ENCODE results near the gene SLC43A1.

Gene SLC43A1

DNA sequence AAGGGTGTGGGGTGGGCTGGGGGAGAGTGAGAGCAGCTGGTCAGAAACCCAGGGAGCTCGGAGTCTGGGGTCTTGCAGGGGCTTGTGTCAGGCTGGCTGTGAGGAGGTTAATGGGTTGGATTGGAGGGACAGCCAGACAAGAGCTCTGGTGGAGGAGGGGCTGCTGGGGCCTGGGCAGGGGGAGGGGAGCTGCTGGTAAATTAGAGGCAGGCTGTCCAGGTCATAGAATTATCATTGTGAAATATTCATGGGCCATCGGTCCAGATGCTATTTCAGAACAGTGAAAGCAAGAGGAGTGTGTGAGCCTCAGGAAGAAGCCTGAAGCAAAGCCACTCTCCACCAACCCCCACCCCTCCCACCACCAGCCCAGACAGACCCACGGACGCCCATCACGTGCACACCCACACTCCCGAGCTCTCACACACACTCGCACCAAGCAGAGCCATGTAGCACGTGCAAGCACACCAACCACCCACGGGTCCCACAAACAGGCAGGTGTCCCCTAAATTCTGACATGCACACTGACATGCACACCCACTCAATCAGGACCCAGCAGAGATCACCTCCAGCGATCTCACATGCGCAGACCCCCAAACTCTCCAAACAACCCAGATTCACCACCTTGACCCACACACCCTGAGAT, 36.4 kb downstream of the SLC43A1 start:
- no peak for DNase-seq

DNA sequence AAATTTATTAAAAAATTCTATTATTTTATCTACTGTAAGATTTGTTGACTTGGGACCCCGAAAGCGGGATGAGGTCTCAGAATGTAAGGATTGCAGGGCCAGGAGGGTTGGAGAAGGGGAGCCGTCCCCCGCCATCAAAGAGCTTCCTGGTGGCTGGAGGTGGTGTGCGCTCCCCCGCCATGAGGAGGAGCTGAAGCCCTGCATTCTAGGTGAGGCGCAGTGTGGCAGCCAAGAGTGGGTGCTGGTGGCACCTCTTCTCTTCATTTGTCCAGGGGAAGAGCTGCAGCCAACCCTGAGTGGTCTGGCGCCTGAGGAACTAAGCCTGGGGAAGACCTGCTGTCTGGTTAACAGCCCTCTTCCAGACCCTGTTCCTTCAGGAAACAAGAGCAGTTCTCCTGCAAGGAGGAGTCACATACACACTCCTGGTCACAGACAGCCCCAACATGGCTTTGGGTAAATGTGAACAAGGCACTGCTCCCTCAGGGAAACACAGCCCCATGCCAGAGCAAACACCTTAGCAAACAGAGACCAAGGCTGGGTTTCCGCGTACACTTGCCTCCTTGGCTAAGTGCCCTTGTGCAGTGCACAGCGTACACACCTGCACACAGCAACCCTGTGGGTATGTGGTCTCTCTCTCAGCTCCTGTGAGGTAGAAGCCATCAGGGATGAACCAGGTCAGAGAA, 37.9 kb downstream of the SLC43A1 start:
- peak; percentile 80 for DNase-seq

- no peak for DNase-seq
These were observed 38.6 kb downstream of the SLC43A1 start for GRCh38 chr11:57476757-57477506.

DNA sequence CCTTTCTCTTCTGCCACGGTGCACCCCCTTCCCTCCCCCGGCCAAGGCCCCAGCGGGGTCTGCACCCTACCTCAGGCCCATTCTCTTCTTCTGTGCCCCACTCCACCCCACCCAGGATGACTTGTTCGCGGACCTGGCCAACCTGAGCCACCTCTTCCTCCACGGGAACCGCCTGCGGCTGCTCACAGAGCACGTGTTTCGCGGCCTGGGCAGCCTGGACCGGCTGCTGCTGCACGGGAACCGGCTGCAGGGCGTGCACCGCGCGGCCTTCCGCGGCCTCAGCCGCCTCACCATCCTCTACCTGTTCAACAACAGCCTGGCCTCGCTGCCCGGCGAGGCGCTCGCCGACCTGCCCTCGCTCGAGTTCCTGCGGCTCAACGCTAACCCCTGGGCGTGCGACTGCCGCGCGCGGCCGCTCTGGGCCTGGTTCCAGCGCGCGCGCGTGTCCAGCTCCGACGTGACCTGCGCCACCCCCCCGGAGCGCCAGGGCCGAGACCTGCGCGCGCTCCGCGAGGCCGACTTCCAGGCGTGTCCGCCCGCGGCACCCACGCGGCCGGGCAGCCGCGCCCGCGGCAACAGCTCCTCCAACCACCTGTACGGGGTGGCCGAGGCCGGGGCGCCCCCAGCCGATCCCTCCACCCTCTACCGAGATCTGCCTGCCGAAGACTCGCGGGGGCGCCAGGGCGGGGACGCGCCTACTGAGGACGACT, 39.3 kb downstream of the SLC43A1 start:
- peak; percentile 29 for DNase-seq

DNA sequence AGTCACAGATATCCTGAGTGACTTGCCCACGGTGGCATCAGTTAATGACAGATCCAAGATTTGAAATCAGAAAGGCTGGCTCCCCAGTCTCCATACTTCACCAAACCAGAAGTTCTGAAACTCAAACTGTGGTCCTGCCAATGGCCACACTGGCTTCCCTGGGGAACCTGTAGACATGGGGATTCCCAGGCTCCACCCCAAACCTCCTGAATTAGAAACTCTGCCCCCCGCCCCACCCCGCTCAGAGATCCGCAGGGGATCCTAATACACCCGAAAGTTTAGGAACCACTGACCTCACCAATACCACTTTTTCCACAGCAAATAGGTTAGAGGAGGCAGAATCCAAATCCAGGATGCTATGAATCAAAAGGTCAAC, 39.8 kb downstream of the SLC43A1 start:
- no peak for DNase-seq

GRCh38 chr11:57475191-57475590, 40.3 kb downstream of the SLC43A1 start:
- DNase-seq: no peak

DNA sequence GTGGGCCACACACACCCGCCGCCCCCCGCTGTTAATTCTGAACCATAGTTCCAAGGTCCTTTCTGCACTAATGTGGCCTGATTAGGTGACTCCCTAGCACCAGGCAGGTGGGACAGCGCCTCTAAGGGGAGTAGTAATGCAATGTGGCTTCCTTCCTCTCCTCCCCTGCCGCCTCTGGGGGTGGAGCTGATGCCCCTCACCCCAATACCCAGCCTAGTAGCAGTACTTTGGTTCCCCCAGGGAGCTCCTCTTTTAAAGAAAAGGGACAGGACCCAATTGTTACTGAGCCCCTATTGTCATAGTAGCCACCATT, 40.7 kb downstream of the SLC43A1 start:
- no peak for DNase-seq

GRCh38 chr11:57474017-57474802, 41.3 kb downstream of the SLC43A1 start:
- no peak for DNase-seq

DNA sequence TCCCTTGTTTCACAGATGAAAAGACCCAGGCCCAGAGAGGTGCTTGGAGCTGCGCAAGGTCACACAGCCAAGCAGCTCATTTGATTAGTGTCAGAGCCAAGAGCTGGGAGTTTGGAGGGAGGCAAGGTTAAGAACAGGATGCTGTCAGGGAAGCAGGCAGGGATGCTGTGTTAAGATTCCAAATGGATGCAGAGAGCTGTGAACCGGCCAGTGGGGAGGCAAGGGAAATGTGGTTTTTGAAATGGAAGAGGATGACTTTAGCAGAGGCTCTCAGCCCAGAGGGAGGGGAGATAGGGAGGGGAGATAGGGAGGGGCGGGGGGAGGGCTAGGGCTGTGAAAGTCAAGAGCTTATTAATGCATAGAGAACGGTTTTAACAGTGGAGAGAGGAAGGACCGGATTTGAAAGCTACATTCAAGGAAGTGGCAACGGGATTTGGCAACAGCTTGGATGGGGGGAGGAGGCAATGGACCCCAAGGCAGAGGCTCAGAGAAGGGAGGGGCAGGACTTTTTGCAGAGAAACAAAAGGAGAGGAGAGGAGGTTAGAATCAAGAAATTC, 42.1 kb downstream of the SLC43A1 start:
- DNase-seq: no peak

- peak; percentile 56 for DNase-seq
These were observed 44.0 kb downstream of the SLC43A1 start for GRCh38 chr11:57471496-57471895.

DNA sequence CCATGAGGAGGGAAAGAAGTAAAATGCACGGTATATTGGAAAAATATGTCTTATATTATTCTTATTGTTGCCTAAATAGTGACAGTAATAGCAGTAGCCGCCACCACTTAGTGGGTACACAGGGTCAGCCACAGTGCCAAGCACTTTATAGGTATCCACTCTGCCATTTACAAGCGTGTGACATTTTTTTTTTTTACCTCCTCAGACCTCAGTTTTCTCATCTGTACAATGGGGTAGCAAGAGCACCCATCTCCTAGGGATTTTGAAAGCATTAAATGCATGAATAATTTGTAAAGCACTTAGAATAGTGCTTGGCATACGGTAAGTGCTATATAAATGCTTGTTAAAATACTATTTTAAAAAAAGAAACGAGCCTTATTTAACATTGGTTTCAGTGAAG, 46.2 kb downstream of the SLC43A1 start:
- DNase-seq: no peak

DNA sequence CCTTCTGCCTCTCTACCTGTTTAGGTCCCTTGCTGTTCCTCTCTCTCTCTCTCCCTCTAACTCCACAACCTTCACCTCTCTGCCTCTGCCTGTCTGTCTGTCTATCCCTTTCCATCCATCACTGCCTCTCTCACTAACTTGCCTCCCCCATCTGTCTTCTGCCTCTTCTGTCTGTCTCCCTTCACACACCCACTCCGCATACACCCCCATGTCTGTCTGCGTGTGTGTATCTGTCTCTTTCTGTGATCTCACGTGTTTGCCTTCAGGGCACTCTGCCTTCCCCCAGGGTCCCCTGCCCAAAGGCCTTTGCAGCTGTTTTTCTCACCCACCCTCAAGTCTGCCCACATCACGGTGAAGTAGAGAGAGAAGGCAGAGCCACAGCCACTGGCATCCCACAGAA, 47.2 kb downstream of the SLC43A1 start:
- DNase-seq: no peak

- DNase-seq: peak; percentile 40
These were observed 47.9 kb downstream of the SLC43A1 start for GRCh38 chr11:57467508-57468157.

DNA sequence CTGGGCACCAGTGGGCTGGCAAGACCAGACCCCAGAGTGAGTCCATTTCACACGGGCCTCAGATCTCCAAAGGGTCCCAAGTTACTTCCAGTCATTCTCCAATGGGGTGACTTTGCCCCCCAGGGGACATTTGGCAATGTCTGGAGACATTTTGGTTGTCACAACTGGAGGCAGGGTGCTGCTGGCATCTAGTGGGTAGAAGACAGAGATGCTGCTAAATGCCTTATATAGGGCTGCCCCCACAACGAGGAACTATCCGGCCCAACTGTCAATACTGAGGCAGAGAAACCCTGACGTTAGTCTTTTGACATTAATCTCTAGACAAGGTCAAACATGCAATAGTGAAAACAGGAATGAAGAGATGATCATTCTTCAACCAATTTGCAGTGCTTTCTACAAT, 48.8 kb downstream of the SLC43A1 start:
- DNase-seq: no peak

- DNase-seq: no peak
These were observed 50.8 kb downstream of the SLC43A1 start for GRCh38 chr11:57464539-57465181.

- no peak for DNase-seq
These were observed 51.6 kb downstream of the SLC43A1 start for GRCh38 chr11:57463671-57464538.

- no peak for DNase-seq
These were observed 52.9 kb downstream of the SLC43A1 start for GRCh38 chr11:57462597-57462996.

DNA sequence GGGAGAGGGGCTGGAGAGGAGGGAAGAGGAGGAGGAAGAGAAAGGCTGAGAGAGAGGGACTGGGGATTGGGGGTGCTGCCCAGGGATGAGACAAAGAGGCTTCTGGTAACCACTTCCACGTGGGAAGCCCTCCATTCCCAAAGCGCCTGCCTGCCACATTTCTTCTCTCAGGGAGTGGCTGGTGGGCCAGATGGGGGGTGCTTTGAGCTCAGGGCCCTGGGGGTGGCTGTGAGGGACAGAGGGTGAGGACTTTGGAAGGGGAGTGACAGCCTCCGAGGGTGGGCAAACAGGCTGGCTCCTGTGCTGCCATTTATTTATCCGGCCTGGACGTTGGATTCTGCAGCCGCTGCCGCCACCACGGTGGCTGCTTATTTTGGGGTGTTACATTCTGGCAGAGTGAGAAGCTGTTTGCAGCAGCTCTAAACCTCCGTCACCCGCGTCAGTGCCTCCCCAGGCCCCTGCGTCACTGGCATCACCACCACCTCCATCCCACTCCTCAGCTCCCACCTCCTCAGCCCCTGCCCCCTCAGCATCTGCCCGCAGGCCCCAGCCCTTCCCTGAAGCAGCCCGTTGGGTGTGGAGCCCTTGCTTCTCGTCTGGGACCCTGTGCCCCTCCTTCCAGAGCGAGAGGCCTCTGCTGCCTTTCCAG, 53.5 kb downstream of the SLC43A1 start:
- DNase-seq: no peak

GRCh38 chr11:57460758-57461749, 54.4 kb downstream of the SLC43A1 start:
- DNase-seq: peak; percentile 18

All from NCI-H2029 (cell line).